Stimulated activated CD8-positive, alpha-beta memory T cell treated with anti-CD3 and anti-CD28 coated beads, Interleukin-4, amount 100 ng/mL, for 1 hour (primary cell): Measurements from ENCODE around the gene CLDN18.

Experiments used
- DNase-seq, 2 donors: peaks; one replicate each; pipeline ENCODE4 v3.0.0-alpha.2; 2020; ENCODE audit warnings: low read depth in 2 of 2, low spot score in 1 of 2

The CLDN18 gene

DNA sequence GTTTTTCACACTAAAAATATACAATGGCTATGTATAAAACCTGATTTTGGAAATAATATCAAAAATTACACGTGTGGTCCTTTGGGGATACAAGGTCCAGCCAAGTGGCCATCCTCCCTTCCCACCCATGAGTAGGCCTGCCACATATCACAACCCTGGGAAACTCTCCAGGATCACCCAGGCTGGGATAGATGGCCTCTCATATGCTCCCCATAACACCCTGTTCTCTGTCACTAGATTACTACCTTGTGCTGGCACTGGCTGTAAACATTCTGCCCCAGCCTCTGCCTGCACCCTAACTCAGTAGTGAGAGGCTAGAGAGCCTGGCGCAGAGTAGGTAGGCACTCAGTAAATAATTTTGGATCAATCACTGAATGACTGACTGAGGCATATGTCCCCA, 52.1 kb downstream of the CLDN18 start:
- no peak for DNase-seq

DNA sequence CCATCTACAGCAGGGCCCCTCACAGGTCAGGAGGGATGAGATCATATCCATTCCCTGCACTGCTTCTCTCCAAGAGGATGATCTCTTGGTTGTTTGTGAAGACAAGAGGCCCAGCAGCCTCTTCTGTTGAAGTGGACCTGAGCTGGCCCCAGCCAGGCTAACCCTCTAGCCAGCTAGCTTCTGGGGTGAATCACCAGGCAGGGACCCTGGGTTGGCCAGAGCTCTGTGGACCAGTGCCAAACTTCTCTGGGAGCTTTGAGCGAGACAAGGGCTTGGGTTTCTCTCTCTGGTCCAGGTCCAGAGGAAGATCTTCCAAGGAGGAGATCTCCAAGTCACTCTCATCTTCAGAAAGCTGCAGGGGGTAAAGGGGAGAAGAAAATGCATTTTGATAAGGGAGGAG, 52.7 kb downstream of the CLDN18 start:
- DNase-seq = no peak

DNA sequence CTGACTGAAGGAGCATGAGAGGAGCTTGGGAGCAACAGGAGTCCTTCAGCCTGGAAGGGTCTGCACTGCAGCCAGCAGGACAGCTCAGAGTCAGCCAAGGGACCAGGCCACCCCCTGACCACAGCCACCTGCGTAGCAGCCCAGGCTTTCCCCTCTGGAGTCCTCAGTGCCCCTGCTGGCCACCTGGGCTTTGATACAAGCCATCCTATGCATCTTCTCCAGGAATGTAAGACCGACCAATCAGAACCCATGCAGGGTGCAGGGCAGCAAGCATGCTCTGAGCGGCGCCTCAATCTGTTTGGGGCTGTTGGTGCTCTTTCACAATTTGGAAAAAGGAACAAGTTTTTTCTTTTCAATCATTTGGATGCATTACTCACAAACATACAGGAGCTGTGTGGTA, 53.5 kb downstream of the CLDN18 start:
- no peak for DNase-seq

DNA sequence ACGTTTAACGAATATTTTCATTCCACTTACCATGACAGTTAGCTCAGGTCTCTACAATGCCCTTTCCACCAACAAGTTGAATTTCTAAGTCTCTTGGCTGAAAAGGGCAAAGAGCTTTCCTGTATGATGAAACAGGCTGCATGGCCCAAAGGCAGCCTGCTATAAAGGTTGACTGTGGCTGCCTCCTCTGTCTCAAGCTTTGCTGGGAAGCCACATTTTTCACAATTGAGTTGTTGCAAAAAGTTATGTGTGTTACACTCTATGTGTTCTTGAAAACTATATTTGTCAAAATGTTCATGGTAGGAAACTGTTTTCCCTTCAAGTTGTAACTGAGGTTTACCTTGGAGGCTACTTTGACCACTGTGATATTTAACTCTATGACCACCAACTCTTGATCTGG, 56.0 kb downstream of the CLDN18 start:
- DNase-seq = no peak

DNA sequence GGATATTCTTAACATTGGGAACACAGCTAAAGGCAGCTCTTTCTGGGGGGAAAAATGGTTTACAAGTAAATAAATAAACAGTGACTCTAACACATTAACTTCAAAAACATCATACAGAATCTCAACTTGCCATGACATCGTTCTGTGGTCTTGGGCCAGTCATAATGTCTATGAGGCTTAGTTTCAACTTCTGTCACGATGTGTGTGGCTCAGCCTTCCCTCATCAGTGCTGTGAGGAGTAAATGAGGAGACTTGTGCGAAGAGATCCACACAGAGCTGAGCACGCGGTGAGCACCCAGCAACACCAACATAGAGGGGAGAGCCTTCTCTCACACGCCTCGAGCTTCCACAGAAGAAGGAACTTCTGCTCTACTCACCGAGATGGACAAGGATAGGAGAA, 56.4 kb downstream of the CLDN18 start:
- no peak for DNase-seq

DNA sequence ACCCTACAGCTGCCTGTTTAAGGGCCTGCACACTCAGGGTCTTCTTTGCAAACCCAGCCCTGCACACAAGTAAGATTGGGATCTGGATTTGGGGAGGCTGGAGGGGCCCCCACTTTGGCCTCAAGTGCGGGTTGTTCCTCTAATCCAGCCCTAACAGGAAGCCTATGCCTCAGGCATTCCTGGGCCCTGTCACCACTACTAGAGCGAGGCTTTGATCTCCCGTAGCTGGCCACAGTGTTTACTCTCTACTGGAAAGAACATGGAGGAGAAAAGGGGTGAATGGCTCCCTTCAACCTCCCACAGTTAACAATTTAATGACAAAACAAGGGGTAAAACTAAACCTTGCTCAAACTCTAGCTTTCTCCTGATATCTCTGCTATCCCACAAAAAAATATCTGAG, 57.0 kb downstream of the CLDN18 start:
- DNase-seq = no peak

DNA sequence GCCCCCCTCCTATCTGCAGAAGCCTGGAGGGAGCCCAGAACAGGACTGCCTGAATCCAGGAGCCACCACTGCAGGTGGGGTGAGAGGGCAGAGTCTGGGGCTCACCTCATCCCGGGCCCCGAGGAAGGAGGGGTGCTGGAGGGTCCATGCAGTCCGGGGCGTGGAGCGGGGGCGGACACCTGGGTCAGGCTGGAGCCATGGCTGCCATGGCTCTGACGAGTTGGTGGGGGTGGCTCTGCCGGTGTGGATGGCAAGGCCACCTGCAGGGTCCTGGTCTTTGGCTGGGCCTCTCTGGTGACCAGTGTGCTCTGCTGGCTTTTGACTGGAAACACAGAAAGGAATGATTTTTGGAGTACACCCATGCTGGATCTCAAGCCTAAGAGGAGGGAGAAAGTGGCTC, 58.1 kb downstream of the CLDN18 start:
- no peak for DNase-seq

DNA sequence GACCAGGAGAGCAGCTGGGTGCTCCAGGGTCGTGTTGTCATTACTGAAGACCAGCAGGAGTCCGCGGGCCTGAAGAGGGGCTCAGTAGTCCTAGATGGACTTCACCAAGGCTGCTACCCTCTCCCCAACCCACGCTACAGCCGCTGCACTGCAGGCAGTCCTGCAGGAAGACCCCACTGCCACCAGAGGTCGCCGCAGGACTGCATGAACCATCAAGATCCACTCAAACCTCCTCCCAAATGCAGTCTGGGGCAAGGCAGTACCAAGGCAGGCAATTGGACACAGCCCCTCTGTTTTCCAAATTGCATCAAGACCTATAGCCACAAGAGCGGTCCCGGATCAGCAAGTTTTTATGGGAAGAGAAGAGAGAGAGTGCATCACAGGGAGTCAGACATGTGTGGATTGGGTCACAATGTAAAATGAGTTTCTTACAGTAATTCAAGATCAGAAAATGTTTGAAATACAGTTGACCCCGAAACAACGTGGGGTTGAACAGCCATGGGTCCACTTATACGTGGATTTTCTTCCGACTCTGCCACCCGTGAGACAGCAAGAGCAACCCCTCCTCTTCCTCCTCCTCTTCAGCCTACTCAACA, 58.7 kb downstream of the CLDN18 start:
- DNase-seq = peak; percentile 37 to 52

DNA sequence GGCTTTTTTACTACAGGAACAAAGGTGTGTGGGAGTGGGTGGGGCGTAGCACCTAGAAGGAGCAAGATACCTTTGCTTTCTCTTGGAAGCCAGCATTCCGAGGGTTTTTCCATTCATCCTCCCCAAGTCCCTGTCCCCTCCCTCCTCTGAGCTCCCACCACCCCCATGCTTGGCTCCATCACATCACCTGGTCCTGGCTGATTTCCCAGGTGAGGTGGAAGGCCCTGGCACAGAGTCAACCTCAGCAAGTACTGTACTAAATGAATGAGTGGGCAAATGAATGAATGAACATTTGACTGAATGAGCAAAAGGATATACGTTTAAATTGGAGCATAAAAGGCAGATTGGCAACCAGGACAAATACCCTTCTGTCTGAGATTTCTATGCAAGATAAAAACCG, 60.0 kb downstream of the CLDN18 start:
- DNase-seq = no peak

DNA sequence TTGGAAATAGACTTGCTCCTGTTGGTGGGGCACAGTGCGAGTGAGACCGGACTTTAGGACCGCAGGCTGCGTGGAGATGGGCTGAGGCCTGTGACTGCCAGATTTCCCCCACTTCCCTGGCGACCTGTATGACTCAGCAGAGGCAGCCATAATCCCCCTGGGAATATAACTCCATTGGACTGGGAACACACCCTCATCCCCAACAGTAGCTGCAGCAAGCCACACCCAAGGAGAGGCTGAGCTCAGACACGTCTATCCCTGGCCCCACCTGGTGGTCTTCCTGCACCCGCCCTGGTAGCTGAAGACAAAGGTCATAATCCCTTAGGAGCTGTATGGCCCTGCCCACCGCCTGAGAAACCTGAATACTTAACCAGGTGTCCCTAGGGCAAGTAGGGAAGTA, 62.8 kb downstream of the CLDN18 start:
- no peak for DNase-seq

DNA sequence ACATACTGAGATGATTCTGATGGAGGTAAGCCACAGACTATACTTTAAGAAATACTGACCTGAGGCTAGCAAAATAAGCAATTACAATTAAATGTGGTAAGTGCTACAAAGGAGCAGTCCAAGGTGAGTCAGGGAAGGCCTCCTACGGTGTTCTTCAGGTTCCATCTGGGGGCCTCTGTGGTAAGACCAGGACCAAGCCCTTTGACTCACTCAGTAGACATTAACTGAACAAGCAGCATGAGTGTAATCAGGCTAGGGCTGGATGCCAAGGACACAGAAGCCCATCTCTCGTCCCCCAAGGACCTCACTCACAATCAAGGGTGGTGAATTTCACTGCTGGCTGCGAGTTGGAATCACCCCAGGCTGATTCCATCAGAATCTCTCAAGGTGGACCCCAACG, 68.1 kb downstream of the CLDN18 start:
- DNase-seq = no peak

DNA sequence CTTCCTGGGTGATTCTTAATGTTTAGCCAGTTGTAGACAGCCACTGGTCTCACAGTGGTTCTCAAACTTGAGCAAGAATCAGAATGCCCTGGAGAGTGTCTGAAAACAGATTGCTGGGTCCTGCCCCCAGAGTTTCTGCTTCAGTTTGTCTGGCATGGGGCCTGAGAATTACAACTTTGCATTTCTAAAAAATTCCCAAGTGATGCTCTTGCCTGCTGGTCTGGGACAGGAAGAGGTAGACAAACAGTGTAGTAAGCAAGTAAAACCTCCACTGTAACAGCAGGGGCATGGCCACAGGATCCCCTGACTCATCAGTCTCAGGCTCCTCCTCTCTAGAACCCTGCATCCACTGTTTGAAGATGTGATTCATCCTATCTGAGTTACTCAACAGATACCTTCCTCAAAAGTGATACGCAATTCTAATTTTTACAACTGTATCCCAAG, 69.0 kb downstream of the CLDN18 start:
- DNase-seq = no peak

DNA sequence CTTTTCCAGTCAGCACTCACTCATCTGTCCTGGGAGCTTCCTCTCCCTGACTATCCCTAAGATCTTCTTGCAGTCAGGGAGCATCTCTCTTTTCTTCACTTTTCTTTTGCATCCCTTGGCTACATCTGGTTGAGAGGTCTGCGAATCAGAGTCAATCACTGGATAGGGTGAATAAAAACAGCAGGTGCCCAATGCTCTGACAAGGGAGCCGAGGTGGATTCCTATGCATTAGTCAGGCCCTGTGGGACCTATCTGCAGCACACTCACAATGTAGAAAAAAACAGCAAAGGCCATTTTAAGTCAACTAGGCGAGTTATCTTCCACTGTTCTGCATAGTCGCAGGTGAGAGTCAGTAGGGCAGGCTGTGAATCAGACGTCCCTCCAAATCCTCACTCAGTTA, 69.9 kb downstream of the CLDN18 start:
- no peak for DNase-seq

DNA sequence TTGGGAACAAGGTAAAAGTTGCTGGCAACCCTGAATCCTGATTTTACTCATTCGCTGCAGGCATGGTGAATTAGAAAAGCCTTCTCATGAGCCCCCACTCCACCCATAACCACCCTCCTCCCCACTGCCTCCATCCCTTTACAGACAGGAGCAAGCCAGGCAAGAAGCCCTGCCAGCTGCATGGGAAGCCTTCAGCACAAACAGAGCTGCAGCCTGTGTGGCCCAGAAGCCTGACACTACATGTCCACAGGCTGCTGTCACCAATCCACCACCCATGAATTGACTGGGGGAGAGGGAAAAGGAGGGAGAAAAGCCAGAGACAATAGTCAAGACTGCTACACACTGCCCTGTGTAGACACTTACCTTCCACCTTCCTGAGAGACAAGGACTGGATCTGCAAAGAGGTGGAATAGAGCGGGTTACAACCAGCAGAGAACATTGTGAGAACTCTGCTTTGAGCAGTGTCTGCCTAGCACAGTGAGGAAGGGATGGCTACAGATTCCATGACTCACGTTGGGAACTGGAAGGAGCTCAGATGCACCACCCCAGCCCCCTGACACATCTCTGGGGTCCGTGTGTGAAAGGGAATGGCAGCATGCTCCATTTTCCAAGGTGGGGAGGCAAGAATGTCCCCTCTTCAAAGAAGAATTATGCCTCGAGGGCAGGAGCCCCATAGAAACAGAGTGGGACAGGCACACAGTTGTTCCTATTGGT, 71.6 kb downstream of the CLDN18 start:
- no peak for DNase-seq

DNA sequence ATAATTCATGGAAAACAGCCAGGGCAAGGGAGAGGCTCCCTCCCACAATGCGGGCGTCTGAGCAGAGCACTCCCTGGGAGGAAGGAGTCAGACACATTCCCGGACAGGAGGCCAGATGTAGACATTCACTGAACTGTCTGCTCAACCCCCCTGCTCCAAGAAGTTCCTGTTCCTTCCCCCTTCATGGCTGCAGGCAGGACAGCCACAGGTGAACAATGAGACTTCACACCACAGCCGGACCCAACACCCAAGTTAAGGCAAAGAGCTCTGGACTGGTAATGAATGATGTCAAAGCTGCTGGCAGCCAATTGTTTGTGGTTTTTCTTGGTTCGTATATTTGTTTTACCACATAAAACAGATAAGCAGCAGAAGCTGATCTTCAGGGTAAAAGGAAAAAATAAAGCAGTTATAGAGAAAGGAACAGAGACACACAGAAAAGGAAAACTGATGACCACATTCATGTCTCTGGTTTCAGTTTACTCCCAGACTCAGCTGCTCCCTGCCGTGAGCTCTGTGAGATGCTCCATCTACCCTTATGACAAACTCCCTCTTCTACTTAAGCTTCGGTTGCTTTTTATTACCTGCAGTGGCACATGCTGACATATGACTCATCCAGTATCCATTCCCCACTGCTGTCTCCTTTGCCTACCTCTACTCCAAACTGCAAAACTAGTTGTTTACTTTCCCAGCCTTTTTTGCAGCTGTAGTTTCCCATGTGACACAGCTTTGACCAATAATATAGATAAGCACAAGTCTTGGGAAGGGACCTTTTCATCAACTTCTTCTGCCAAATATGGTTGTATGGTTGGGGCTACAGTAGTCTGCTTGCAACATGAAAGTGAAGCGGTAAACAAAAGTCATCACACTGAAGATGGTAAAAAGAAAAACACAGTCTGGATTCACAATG, 72.4 kb downstream of the CLDN18 start:
- DNase-seq = no peak

DNA sequence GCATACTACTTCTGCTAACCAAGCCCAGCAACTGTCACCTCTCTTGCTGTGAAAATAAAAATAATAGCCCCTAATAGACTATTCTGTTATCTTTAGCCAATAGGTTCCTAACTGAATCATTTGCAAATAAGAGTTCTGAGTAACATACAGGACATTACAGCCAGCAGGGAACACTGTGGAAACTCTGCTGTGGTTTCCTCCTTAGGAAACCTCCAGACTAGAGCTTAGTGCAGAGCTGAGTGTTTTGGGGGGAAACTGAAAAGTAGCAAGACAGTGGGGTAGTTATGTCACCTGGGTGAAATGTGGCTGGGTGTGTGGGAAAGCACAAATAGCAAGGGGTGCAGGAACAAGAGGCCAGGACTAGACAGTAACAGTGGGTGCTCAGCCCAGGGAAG, 73.0 kb downstream of the CLDN18 start:
- no peak for DNase-seq
